ENCODE measurements around the gene UBE2L3.
"Not testable (repeated sequence)": the region's sequence is repeated elsewhere in the genome, so short reads cannot be mapped to it uniquely, and the experiment has no call there.

Gene UBE2L3

DNA sequence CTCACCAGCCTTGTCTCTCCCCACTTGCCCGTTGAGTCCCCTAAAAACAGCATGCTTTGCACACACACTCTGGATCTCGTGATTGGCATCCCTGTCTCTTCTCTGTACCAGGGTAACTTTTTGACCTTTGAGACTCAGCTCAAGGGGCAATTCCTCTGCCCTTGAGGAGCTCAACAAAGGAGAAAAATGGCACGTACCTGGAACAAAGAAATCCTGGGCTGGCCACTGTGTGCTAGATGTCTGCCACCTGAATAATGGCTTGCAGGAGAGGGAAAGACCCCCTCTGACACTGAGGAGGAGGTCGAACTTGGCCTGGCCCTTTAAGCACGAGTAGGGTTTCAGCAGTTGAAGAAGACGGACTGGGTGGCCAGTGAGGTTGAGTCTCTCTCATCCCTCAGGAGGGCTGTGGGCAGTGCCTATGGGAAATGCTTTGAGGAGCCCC lies 5.8 kb downstream of the UBE2L3 start:
- no peak for DNase-seq

DNA sequence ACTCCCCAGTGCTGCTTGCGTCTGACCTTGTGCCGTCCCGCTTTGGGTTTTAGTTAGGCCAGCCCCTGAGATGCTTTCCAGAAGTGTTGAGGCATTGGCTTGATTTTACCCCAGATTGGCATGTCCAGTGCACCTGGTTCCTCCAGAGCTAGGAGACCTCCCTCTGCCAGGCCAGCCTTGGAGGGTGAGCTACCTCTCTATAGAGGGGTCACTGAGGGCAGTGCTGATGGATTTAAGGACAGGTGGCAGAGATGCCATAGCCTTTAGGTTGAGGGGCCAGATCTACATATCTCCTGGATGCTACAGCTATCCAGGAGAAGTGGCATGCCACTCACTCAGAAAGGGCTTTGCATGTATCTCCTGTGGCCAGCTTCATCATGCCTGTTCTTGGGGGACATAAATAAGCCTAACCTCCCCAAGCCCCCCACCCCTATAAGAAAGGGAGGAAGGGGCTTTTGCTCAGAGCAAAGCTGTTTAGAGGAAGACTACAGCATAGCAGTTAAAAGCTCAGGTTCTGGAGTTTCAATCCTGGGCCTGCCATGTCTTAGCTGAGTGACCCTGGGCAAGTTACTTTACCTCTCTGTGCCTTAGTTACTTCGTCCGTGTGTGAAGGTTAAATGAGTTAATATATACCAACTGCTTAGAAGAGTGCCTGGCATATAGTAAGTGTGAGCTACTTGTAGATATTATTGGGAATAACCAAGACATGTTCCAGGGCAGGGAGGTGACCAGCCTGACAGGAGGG lies 6.4 kb downstream of the UBE2L3 start:
- DNase-seq: no peak

DNA sequence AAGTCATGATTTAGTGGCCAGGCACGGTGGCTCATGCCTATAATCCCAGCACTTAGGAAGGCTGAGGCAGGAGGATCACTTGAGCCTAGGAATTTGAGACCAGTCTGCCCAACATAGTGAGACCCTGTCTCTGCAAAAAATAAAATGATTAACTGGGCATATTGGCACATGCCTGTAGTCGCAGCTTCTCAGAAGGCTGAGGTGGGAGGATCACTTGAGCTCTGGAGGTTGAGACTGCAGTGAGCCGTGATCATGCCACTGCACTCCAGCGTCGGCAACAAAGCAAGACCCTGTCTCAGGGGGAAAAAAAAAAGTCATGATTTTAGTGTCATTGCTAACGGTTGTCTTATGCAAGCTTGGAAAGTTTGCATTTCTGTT lies 11.9 kb downstream of the UBE2L3 start:
- no peak for DNase-seq

DNA sequence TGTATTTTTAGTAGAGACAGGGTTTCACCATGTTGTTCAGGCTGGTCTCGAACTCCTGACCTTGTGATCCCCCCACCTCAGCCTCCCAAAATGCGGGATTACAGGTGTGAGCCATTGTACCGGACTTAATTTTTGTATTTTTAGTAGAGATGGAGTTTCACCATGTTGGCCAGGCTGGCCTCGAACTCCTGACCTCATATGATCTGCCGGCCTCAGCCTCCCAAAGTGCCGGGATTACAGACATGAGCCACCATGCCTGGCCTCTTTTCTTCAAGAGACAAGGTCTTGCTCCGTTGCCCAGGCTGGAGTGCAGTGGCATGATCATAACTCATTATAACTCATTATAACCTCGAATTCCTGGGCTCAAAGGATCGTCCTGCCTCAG lies 13.1 kb downstream of the UBE2L3 start:
- not testable (repeated sequence) for DNase-seq

DNA sequence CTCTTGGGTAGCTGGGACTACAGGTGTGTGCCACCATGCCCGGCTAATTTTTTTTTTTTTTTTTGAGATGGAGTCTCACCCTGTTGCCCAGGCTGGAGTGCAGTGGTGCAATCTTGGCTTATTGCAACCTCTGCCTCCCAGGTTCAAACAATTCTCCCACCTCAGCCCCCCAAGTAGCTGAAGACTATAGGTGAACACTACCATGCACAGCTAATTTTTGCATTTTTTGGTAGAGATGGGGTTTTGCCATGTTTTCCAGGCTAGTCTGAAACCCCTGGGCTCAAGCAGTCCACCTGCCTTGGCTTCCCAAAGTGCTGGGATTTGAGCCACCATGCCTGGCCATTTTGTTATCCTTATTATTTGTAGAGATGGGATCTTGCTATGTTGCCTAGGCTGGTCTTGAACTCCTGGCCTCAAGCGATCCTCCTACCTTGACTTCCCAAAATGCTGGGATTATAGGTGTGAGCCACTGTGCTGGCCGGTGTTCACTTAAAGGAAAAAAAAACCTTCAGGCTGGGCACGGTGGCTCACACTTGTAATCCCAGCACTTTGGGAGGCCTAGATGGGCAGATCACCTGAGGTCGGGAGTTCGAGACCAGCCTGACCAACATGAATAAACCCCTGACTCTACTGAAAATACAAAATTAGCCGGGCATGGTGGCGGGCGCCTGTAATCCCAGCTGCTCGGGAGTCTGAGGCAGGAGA lies 13.6 kb downstream of the UBE2L3 start:
- not testable (repeated sequence) for DNase-seq

DNA sequence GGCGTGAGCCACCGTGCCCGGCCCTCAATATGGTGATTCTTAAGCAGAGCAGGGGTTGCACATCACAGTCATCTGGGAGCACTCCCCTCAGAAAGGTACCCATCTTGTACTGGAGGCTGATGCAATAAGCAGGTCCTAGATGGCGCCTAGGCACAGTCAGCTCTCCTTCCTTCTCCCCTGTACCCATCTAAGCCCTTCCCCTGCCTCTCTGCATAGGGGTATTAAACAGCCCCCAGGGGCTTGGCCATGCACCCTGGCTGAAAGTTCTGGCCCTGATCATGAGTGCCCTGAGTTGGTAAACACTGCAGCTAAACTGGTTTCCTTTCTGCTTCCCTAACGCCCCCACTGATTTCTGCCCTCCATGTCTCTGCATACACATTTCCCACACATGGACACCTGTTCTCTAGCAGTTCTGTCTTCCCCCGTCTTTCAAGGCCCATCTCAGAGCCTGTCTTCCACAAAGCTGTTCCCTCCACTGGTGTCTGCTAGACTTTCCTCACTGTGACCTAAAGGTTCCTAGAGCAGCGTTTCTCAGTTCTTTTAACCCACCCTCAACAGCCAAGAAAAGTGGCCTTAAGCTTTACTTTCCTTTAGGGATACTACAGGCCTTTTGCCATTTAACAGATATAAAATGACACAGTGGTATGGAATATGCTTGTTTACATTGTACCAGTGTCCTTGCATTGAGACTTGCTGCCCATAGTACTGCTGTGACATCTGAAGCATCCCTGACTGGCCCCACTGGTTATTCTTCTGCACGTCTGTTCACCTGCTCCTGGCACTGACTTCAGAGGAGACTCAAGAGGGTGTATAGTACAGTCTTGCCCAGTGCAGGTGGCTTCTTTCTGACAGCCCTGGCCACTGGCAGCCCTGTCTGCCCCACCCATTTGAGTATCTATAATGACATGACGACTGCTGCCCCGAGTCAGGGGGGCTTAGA lies 15.6 kb downstream of the UBE2L3 start:
- peak; percentile 35 for DNase-seq

DNA sequence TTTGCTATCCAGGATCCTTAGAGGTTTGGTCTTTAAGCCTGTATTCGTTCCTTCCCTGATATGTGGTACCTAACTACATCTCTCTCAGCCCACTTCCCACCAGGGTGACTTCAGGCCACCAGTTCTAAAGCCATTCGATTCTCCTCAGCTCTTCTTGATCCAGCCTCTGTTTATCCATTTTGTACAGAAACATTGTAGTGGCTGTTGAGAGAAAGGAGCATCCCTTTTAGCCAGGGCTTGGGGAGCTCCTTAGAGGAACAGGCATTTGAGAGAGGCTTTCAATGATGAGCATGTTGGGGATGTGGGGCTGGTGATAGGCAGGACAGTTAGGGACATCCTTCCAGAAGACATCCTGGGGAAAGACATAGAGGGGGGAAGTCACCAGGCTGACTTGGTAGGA lies 17.9 kb downstream of the UBE2L3 start:
- DNase-seq: no peak

DNA sequence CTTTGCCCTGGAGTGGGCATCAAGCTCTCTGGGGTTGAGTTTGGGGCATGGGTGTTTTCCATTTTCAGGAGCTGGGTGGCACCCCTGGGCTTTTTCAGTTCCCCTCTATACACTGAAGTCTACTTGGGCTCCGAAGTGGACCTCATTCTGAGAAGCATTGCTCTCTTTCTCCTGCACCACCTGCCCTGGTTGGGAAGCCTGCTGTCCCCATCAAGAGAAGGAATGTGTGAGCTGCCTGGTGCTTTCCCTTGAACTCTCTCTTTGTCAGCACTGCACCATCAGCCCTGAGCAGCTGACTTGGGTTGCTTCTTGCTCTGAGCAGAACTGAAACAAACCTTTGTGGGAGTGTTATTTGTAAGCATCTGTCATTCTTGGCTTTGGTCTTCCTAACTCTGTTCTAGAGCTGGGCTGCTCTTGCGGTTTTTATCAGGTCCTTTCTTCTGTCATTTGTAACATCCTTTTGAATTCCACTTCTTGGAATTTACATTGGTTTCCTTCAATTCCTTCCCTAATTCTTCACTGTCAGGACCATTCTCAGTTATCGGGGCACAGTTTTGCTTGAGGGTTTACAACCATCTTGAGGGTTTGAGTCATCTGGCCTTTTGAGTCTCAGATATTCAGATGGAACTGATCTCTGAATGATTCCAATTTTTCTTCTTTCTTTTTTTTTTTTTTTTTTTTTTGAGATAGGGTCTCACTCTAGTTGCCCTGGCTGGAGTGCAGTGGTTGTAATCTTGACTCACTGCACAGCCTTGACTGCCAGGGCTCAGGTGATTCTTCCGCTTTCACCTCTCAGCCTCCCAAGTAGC lies 20.5 kb downstream of the UBE2L3 start:
- no peak for DNase-seq

DNA sequence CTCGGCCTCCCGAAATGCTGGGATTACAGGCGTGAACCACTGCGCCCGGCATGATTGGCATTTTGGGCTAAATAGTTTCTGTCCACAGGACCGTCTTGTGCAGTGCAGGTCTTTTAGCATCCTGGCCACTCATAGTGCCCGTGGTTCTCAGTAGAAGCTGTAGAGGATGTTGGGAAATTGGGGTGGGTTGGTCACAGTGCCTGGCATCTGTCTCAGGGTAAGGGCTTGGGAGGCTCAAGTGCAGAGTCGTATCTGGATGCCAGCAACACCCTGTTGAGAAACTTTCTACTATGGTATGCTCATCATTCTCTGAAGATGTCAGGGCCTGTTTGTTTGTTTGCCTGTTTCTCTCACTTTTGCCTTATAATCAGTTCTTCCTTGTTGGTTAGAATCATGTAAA lies 21.9 kb downstream of the UBE2L3 start:
- DNase-seq: no peak

DNA sequence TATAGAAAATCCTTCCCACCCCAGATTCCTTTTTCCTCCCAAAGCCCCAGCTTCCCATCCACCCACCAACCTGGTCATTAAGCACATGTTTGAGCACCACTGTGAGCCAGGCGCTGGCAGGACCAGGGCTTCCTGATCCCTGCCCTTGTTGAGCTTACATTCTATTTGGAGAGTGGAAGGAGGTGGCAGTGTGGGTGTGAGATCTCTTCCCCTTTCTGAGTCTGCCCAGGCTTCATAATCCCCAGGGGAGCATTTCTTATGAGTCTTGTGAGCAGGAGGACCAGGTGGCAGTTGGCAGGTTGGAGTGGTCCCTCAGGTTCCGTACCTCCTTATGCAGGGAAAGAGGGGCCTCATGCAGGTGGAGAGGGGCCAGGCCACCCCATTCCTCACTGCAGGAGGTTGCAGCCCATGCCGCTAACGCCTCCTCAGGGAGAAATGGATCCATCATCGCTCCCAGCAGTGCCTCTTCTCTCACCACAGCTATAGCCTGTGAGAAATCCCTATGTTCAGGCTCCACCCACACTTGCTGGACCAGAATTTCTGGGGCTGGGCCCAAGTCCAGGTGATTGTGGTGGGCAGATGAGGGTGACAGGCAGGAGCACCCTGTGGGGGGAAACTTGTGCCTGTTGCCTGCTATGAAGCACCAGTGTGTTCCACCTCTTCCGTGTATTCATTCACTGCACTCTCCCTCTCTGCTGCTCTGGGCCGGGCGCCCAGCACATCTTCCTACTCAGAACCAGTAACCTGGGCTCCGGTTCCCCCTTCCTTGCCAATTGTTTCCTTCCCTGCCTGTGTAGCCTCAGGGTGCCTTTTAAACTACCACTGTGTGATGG lies 23.5 kb downstream of the UBE2L3 start:
- no peak for DNase-seq

DNA sequence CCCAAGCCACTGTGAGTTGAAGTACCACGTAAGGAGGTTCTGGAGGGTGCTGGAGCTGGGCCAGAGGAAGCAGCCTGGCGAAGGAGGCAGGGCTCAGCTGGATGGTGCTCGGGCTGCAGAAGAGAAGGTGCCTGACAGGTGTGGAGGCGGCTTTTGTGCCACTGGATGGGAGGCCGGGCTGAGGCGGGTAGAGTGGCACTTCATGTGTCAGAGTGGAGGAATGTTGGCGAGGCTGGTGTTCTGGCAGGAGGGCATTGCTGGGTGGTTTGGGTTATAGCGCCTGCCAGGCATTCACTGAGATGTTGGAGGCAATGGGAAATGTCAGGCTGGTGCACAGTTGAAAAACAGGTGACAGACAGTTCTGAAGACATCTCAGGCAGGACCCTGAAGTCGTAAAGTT lies 24.2 kb downstream of the UBE2L3 start:
- peak; percentile 20 for DNase-seq

DNA sequence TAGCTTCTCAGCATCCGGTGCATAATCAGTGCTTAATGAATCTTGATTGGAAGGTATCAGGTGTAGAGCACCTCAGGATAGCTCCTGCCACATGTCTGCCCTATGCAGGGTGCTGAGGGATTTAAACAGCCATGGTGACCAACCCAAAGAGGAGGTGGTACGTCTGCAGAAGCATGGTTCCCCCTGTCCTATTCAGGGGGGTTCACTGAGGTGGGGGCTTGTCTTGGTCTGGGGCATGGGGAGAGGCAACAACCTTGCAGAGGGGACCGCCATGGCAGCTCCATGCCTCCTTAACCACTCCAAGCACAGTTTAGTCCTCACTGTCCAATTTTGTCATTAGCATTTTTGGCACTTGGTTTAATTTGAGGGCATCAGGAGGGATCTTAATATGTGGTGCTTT lies 24.9 kb downstream of the UBE2L3 start:
- no peak for DNase-seq

DNA sequence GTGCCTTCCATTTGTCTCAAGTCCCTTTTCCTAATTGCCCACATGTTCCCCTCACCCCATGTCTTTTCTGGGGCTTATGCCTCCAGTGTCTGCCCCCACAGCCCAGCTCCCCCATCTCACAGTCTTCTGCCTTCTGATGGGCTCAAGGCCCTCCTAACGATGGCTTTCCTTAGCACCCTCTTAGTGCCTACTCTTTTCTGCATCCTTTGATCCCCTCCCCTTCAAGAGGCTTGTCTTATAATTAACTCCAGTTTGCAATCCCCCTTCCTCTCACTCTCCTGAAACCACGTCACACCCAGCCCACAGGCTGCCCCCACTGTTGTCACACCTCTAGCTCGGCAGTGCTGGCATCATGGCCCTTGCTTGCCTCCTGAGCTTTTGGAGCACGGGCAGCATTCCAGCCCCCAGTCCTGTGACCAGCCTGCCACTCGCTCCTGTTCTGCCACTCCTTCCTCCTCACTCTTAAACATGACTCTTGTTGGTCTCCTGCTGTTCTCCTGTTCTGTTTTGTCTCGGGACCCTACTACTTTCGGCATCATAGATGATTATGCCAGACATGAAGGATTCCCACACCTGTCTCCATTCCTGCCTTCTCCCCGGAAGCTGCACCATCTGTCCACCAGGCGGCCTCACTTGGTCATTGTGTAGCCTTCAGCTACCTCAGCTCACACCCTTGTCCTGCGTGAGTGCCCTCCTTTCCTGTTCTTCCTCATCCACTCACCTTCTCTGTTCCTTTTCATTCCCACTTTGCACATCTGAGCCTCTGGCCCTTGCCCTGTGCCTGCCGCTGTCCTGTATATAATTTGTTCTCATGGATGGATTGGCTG lies 26.1 kb downstream of the UBE2L3 start:
- DNase-seq: no peak

DNA sequence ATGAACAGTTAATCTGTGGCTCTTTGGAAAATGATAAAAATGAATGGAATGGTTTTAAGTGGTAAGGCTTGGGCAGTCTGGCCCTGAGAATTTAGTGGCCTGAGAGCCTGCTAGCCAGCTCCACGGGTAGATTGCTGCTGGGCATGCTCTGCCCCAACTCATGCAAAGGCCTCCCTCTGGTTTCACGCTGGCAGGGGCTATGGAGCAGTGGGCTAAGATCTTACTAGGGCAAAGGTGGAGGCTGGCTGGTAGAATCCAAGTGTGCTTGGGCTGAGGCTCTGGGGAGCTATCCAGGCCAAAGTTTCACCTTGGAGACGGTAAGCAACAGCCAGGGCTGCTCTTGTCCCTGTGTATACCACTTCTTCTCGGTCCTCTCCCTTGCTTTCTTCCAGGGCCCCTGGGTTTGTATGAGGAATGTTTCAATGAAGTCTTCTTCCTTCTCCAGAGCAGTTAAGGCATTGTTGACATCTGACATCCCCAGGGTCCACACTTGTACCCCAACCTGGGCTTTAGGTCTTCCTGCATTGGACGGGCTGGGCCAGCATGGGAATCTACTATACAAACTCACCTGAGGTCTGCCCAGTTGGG lies 27.4 kb downstream of the UBE2L3 start:
- DNase-seq: no peak

DNA sequence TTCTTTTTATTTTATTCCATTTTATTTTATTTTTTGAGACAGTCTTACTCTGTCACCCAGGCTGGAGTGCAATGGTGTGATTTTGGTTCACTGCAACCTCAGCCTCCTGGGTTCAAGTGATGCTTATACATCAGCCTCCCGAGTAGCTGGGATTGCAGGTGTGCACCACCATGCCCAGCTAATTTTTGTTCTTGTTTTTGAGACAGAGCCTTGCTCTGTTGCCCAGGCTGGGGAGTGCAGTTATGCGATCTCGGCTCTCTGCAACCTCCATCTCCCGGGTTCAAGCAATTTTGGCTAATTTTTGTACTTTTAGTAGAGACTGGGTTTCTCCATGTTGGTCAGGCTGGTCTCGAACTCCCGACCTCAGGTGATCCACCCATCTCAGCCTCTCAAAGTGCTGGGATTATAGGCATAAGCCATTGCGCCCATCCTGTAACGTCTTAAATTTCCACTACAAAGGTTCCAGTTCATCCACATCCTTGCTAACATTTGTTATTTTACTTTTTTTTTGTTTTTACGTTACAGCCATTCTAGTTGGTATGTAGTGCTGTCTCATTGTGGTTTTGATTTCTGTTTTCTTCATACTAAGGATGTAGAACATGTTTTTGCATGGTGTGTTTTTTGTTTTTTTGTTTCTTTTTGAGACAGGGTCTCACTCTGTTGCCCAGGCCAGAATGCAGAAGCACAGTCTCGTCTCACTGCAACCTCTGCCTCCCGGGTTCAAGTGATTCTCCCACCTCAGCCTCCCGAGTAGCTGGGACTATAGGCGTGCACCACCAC lies 29.0 kb downstream of the UBE2L3 start:
- DNase-seq: not testable (repeated sequence)

DNA sequence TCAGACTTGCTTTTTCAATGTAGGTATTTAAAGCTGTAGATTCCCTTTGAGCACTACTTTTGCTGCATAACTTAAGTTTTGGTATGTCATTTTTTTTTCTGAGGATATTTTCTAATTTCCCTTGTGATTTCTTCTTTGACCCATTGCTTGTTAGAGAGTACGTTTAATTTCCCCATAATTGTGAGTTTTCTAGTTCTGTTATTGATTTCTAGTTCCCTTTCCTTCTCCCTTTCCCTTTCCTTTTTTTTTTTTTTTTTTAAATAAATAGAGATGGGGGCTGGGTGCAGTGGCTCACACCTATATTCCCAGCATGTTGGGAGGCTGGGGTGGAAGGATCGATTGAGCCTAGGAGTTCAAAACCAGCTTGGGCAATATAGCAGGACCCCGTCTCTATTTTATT lies 30.8 kb downstream of the UBE2L3 start:
- DNase-seq: no peak

DNA sequence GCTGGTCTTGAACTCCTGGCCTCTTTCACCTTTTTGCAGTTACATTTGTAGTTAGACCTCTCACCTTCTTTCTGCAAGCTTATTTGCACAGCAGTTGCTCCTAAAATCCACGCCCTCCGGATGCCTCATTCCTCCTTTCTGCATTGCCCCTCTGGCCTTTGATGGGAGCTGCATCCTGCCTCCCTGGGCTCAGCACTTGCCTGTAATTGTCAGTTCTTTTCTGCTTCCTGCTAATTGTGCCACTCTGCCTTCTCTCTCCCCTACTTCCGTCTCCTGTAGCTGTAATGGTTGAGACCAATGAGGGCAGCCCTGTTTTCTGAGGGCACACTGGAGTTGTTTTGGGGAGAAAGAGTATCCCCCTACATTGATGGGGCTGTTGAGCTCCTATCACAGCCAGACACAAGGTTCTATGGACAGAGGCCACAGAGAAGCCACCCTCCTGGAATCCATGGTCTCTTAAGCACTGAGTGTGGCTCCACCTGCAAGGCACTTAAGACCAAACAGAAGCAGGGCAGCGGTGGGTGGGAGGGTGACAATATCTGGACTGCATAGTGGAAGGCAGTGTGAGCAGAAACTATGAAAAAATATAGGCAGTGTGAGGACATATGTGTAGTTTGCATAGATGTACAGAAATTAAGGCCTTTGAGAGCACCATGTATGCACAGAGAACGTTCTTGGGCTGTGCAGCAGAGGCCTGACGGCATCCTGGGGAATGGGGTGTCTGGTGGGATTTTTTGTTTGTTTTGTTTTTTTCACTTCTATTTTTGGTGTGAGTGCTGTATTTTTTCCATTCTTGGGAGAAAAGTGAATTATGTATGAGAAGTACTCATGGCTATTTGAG lies 31.8 kb downstream of the UBE2L3 start:
- DNase-seq: no peak

DNA sequence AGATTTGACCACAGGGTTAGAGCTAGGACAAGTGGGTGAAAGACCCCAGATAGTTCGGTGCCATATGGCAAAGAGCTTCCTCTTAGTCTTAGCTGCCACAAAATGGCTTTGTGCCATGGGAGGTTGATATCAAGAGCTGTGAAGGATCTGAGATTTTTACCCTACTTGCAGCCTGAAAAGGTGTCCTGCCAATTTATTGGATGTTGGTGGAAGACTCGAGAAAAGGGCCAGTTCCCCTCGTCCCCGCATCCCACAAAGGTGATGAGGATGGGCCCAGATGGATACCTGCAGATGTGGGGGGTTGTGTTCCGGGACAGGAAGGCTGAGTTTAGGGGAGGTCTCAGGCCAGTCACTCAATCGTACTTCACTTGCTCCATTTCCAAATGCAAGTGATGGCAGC lies 35.1 kb downstream of the UBE2L3 start:
- DNase-seq: no peak

DNA sequence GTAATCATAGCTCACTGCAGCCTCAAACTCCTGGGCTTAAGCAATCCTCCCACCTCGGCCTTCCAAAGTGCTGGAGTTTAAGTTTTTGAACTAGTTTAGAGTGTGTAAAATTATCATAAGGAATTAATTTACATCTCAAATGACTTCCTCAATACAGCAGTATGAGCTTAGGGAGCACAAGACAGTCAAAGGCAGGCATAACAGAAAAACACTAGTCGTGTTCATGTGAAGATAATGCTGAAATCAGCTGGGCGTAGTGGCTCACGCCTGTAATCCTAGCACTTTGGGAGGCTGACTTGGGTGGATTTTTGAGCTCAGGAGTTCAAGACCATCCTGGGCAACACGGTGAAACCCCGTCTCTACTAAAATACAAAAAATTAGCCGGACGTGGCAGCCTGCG lies 36.5 kb downstream of the UBE2L3 start:
- DNase-seq: no peak

Data from NCI-H2029 (cell line).